Measurements from ENCODE around the gene TRPM8. TPM values are rescaled to one million over a fixed set of nuclear protein-coding genes. Genes with fewer than 3 reads are reported as not detected.

TRPM8 gene
- total and polyA plus RNA-seq, 2 of the 13 experiments (the other 11 are each of a cell fraction or from before 2014, with no cell fraction given), result 0.12 TPM; not detected in 1

- TF ChIP-seq RAD51 (IDR thresholded peaks at IDR 0.05; ENCODE audit: borderline replicate concordance) (no peak), ZBTB4 (CRISPR knock-in tag; IDR thresholded peaks at IDR 0.05; ENCODE audit: borderline replicate concordance) (no peak), HMG20A (CRISPR knock-in tag; IDR thresholded peaks at IDR 0.05; ENCODE audit: borderline replicate concordance) (peak; percentile 77; the same call in 1 of the 2 replicates), ZFP37 (CRISPR knock-in tag; IDR thresholded peaks at IDR 0.05; ENCODE audit: borderline replicate concordance) (no peak), GFI1 (CRISPR knock-in tag; IDR thresholded peaks at IDR 0.05; ENCODE audit: borderline replicate concordance) (no peak), CHCHD3 (CRISPR knock-in tag; IDR thresholded peaks at IDR 0.05) (no peak), ARID5B (CRISPR knock-in tag; IDR thresholded peaks at IDR 0.05) (peak; percentile 75; the same call in 1 of the 2 replicates), ARHGAP35 (CRISPR knock-in tag; IDR thresholded peaks at IDR 0.05; ENCODE audit: borderline replicate concordance) (no peak), E2F2 (CRISPR knock-in tag; IDR thresholded peaks at IDR 0.05; ENCODE audit: borderline replicate concordance) (no peak), CC2D1A (CRISPR knock-in tag; IDR thresholded peaks at IDR 0.05) (no peak), SALL2 (CRISPR knock-in tag; IDR thresholded peaks at IDR 0.05) (no peak), ZNF576 (CRISPR knock-in tag; IDR thresholded peaks at IDR 0.05) (no peak), NFATC3 (CRISPR knock-in tag; IDR thresholded peaks at IDR 0.05) (no peak), UBTF (CRISPR knock-in tag; IDR thresholded peaks at IDR 0.05) (no peak), ZNF644 (CRISPR knock-in tag; IDR thresholded peaks at IDR 0.05; ENCODE audit: low read depth) (no peak)
These were observed 64.6 kb downstream of the TRPM8 start (continued) for GRCh38 chr2:233981574-233982420.
